ENCODE results near the gene GAGE10. TPM values are rescaled to one million over a fixed set of nuclear protein-coding genes. Genes with fewer than 3 reads are reported as not detected.
A peak's percentile ranks its signal among the peaks of the same experiment; 100 is the strongest.
"Not testable (repeated sequence)": the region's sequence is repeated elsewhere in the genome, so short reads cannot be mapped to it uniquely, and the experiment has no call there.

Gene GAGE10
- total RNA-seq, 2 donors from 2014 or later = not detected

- not testable (repeated sequence) for DNase-seq (ENCODE audit: low spot score in 2 of 2); H3K9me3 Mint-ChIP-seq; H3K36me3 Mint-ChIP-seq; H3K27ac Mint-ChIP-seq; ATAC-seq
Observed at GRCh38 chrX:49299293-49299692, 4.2 kb upstream of the GAGE10 start.

GRCh38 chrX:49300703-49301102, 2.7 kb upstream of the GAGE10 start:
- ATAC-seq (no peak), DNase-seq (ENCODE audit: low spot score in 2 of 2) (no peak)
- no peaks in the 10 kb centered on the region for H3K36me3 Mint-ChIP-seq
- H3K27ac Mint-ChIP-seq = no peak overlapping the region
- H3K9me3 Mint-ChIP-seq = no peaks in the 10 kb centered on the region

- H3K9me3 Mint-ChIP-seq; H3K36me3 Mint-ChIP-seq; ATAC-seq; DNase-seq (ENCODE audit: low spot score in 2 of 2): not testable (repeated sequence)
- peak overlapping the region in 1 of 2 donors; percentile 92 for H3K27ac Mint-ChIP-seq
Observed at GRCh38 chrX:49307775-49308174, 4.3 kb downstream of the GAGE10 start.

- H3K36me3 Mint-ChIP-seq = no peaks in the 10 kb centered on the region
- ATAC-seq (peak; percentile 73 to 95), DNase-seq (ENCODE audit: low spot score in 2 of 2) (peak in 1 of 2 donors; percentile 59)
- H3K27ac Mint-ChIP-seq = peak overlapping the region; percentile 86 to 92
- H3K9me3 Mint-ChIP-seq = no peaks in the 10 kb centered on the region
Observed at GRCh38 chrX:49308604-49309269, 5.3 kb downstream of the GAGE10 start.

- Mint-ChIP-seq H3K9me3 (no peaks in the 10 kb centered on the region), H3K27ac (peak overlapping the region; percentile 86 to 92), H3K36me3 (no peaks in the 10 kb centered on the region)
- DNase-seq (ENCODE audit: low spot score in 2 of 2) (no peak), ATAC-seq (peak; percentile 57 to 68)
Observed at GRCh38 chrX:49309401-49309981, 6.0 kb downstream of the GAGE10 start.

GRCh38 chrX:49310371-49310770, 6.9 kb downstream of the GAGE10 start:
- peak overlapping the region; percentile 52 to 92 for H3K27ac Mint-ChIP-seq
- DNase-seq (ENCODE audit: low spot score in 2 of 2) = no peak
- ATAC-seq = no peak
- H3K9me3 Mint-ChIP-seq = no peaks in the 10 kb centered on the region
- no peaks in the 10 kb centered on the region for H3K36me3 Mint-ChIP-seq

GRCh38 chrX:49312176-49312575, 8.7 kb downstream of the GAGE10 start:
- no peak for DNase-seq (ENCODE audit: low spot score in 2 of 2)
- no peak for ATAC-seq
- H3K36me3 Mint-ChIP-seq = no peaks in the 10 kb centered on the region

GRCh38 chrX:49316085-49316484, 12.6 kb downstream of the GAGE10 start:
- ATAC-seq (no peak), DNase-seq (ENCODE audit: low spot score in 2 of 2) (no peak)
- Mint-ChIP-seq H3K36me3 (no peaks in the 10 kb centered on the region), H3K9me3 (no peaks in the 10 kb centered on the region), H3K27ac (no peak overlapping the region)

More at GRCh38 chrX:49312176-49312575, 8.7 kb downstream of the GAGE10 start:
- no peak overlapping the region for H3K27ac Mint-ChIP-seq
- H3K9me3 Mint-ChIP-seq = no peaks in the 10 kb centered on the region

GRCh38 chrX:49321737-49322136, 18.3 kb downstream of the GAGE10 start, which contains the start of gene GAGE12J:
TSS of gene GAGE12J (plus strand) at chrX:49322037. CDS start at chrX:49323194, 1,157 bp downstream.
- DNase-seq (ENCODE audit: low spot score in 2 of 2); H3K36me3 Mint-ChIP-seq; H3K27ac Mint-ChIP-seq; H3K9me3 Mint-ChIP-seq; ATAC-seq: not testable (repeated sequence)

- H3K27ac Mint-ChIP-seq; H3K9me3 Mint-ChIP-seq; H3K36me3 Mint-ChIP-seq; DNase-seq (ENCODE audit: low spot score in 2 of 2); ATAC-seq: not testable (repeated sequence)
Observed at GRCh38 chrX:49322266-49322665, 18.8 kb downstream of the GAGE10 start.

- not testable (repeated sequence) for H3K9me3 Mint-ChIP-seq; H3K27ac Mint-ChIP-seq; ATAC-seq; DNase-seq (ENCODE audit: low spot score in 2 of 2); H3K36me3 Mint-ChIP-seq
Observed at GRCh38 chrX:49323735-49324134, 20.3 kb downstream of the GAGE10 start.

GRCh38 chrX:49330421-49330820, 27.0 kb downstream of the GAGE10 start:
- ATAC-seq; H3K36me3 Mint-ChIP-seq; H3K9me3 Mint-ChIP-seq; DNase-seq (ENCODE audit: low spot score in 2 of 2); H3K27ac Mint-ChIP-seq: not testable (repeated sequence)

GRCh38 chrX:49331282-49331681, 27.8 kb downstream of the GAGE10 start, which contains the start of gene GAGE13:
TSS of gene GAGE13 (plus strand) at chrX:49331582. CDS start at chrX:49332738, 1,156 bp downstream.
- not testable (repeated sequence) for DNase-seq (ENCODE audit: low spot score in 2 of 2); H3K36me3 Mint-ChIP-seq; ATAC-seq; H3K27ac Mint-ChIP-seq; H3K9me3 Mint-ChIP-seq

- not testable (repeated sequence) for H3K36me3 Mint-ChIP-seq, ATAC-seq, H3K9me3 Mint-ChIP-seq, H3K27ac Mint-ChIP-seq
- peak in 1 of 2 donors; percentile 62 for DNase-seq (ENCODE audit: low spot score in 2 of 2)
Observed at GRCh38 chrX:49331841-49332240, 28.4 kb downstream of the GAGE10 start.

- H3K9me3 Mint-ChIP-seq; H3K27ac Mint-ChIP-seq; DNase-seq (ENCODE audit: low spot score in 2 of 2); H3K36me3 Mint-ChIP-seq; ATAC-seq: not testable (repeated sequence)
Observed at GRCh38 chrX:49341449-49341848, 38.0 kb downstream of the GAGE10 start.

GRCh38 chrX:49344496-49345175, 41.2 kb downstream of the GAGE10 start:
- H3K9me3 Mint-ChIP-seq; DNase-seq (ENCODE audit: low spot score in 2 of 2); ATAC-seq; H3K36me3 Mint-ChIP-seq; H3K27ac Mint-ChIP-seq: not testable (repeated sequence)

GRCh38 chrX:49345402-49345801, 42.0 kb downstream of the GAGE10 start:
- ATAC-seq; DNase-seq (ENCODE audit: low spot score in 2 of 2): not testable (repeated sequence)

More at GRCh38 chrX:49345402-49345801, 42.0 kb downstream of the GAGE10 start:
- H3K27ac Mint-ChIP-seq, H3K9me3 Mint-ChIP-seq, H3K36me3 Mint-ChIP-seq: not testable (repeated sequence)

Data from activated naive CD4-positive, alpha-beta T cell treated with anti-CD3 and anti-CD28 coated beads, Interleukin-2, amount 50 U/mL, for 72 hours (primary cell).